RWPE2 (cell line): ENCODE results near the gene OR2S2.

Experiments used
- ATAC-seq: fragments of 200-7000 bp; cut with Tn5 transposase; 3 replicates; pipeline ENCODE4 v1.9.1; 2021; ENCODE audit warnings: low read depth
- DNase-seq: peaks from one replicate; pipeline ENCODE4 v3.0.0-alpha.2; 2020; ENCODE audit warnings: low spot score
- H3K27ac ChIP-seq: fragments of 450-650 bp; 2 replicates; pipeline ENCODE4 v1.5.1; 2017; ENCODE audit warnings: mild to moderate bottlenecking; ENCODE audit not compliant: poor library complexity, severe bottlenecking
- H3K27me3 ChIP-seq: fragments of 250-450 bp; sonication (Bioruptor Pico); 2 replicates; pipeline ENCODE4 v1.5.1; 2021; ENCODE audit warnings: mild to moderate bottlenecking, moderate library complexity; ENCODE audit not compliant: insufficient read depth, poor library complexity, severe bottlenecking
- H3K36me3 ChIP-seq: fragments of 250-450 bp; sonication (Bioruptor Pico); 2 replicates; pipeline ENCODE4 v1.5.1; 2020; ENCODE audit warnings: low read depth, mild to moderate bottlenecking, moderate library complexity
- H3K4me1 ChIP-seq: fragments of 250-450 bp; sonication (Bioruptor Pico); 2 replicates; pipeline ENCODE4 v1.5.1; 2021; ENCODE audit warnings: mild to moderate bottlenecking, moderate library complexity; ENCODE audit not compliant: insufficient read depth, poor library complexity, severe bottlenecking
- H3K4me3 ChIP-seq: fragments of 250-450 bp; sonication (Bioruptor Pico); 2 replicates; pipeline ENCODE4 v1.5.1; 2021; ENCODE audit warnings: mild to moderate bottlenecking, moderate library complexity; ENCODE audit not compliant: severe bottlenecking
- H3K9me3 ChIP-seq: fragments of 250-450 bp; sonication (Bioruptor Pico); 2 replicates; pipeline ENCODE4 v1.5.1; 2021; ENCODE audit warnings: mild to moderate bottlenecking, moderate library complexity; ENCODE audit not compliant: severe bottlenecking
- TF ChIP-seq, protein P1 (sequence below): fragments of 450-650 bp; IDR thresholded peaks from one replicate; pipeline ENCODE4 v1.5.1; 2017; ENCODE audit warnings: mild to moderate bottlenecking, moderate library complexity; ENCODE audit not compliant: poor library complexity, severe bottlenecking

OR2S2 gene

GRCh38 chr9:35954942-35955546 is 2.9 kb downstream of the OR2S2 start:
- ATAC-seq (peak; percentile 78), DNase-seq (no peak)
- H3K36me3 ChIP-seq, result no peaks in the 10 kb centered on the region
- no peaks in the 10 kb centered on the region for H3K27me3 ChIP-seq
- TF ChIP-seq, protein P1, sequence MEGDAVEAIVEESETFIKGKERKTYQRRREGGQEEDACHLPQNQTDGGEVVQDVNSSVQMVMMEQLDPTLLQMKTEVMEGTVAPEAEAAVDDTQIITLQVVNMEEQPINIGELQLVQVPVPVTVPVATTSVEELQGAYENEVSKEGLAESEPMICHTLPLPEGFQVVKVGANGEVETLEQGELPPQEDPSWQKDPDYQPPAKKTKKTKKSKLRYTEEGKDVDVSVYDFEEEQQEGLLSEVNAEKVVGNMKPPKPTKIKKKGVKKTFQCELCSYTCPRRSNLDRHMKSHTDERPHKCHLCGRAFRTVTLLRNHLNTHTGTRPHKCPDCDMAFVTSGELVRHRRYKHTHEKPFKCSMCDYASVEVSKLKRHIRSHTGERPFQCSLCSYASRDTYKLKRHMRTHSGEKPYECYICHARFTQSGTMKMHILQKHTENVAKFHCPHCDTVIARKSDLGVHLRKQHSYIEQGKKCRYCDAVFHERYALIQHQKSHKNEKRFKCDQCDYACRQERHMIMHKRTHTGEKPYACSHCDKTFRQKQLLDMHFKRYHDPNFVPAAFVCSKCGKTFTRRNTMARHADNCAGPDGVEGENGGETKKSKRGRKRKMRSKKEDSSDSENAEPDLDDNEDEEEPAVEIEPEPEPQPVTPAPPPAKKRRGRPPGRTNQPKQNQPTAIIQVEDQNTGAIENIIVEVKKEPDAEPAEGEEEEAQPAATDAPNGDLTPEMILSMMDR, result peak; percentile 96
- no peak overlapping the region for H3K27ac ChIP-seq
- H3K4me1 ChIP-seq, result peaks cover 6% of the 10 kb centered on the region
- H3K9me3 ChIP-seq, result no peaks in the 10 kb centered on the region
- H3K4me3 ChIP-seq, result no peak overlapping the region

DNA sequence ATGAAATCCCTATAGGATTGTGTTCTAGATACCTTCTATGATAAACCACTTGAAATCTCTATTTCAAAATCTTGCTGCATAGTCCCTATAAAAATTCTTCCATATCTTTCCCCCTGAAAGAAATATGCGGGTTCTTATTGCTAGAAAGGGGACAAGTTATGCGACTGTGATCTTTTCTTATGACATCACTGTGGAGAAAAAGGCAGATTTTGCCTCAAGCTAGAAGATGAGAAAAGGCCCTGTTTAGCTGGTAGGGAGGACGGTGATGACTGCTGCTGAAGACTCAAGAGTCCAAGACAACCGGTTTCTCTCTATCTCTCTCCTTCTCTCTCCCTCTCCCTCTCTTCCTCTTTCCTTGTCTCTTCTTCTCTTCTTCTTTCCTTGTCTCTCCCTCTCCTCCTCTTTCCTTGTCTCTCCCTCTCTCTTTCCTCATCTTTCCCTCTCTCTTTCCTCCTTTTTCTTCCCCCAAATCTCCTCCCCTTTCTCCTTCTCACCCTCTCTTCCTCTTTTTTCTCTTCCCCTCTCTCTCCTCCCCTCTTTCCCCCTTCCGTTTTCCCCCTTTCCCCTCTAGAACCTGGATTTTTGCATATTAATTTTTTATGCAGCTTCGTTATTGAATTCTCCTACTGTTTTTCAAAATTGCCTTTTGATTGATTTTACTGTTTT is 5.3 kb downstream of the OR2S2 start:
- TF ChIP-seq, protein P1, result no peak
- H3K27me3 ChIP-seq, result no peaks in the 10 kb centered on the region
- H3K4me3 ChIP-seq, result no peak overlapping the region
- H3K4me1 ChIP-seq, result peaks cover 6% of the 10 kb centered on the region
- H3K27ac ChIP-seq, result peak overlapping the region; percentile 36
- no peaks in the 10 kb centered on the region for H3K9me3 ChIP-seq
- DNase-seq (no peak), ATAC-seq (no peak)
- no peaks in the 10 kb centered on the region for H3K36me3 ChIP-seq

DNA sequence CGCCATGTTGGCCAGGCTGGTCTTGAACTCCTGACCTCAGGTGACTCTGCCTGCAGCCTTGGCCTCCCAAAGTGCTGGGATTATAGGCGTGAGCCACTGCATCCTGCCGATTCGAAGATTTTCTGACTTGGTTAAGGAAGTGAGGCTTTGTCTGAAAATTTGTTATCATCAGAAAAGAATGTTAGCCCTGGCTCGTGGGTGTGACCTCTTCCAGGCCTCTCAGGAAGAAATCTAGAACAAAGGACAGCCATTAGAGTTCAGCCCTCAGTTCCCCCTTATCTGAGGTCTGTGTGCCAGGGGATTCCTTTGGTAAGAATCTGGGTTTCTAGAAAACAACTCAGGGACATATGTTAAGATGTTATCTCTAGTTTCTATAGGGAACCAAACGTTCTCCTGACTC is 6.2 kb downstream of the OR2S2 start:
- Histone ChIP-seq H3K36me3 (no peaks in the 10 kb centered on the region), H3K4me1 (peaks cover 6% of the 10 kb centered on the region), H3K27ac (peak overlapping the region; percentile 36), H3K27me3 (no peaks in the 10 kb centered on the region), H3K9me3 (no peaks in the 10 kb centered on the region), H3K4me3 (no peak overlapping the region)
- peak; percentile 72; the same call in 2 of the 3 replicates for ATAC-seq
- DNase-seq, result no peak
- TF ChIP-seq, protein P1, result no peak

DNA sequence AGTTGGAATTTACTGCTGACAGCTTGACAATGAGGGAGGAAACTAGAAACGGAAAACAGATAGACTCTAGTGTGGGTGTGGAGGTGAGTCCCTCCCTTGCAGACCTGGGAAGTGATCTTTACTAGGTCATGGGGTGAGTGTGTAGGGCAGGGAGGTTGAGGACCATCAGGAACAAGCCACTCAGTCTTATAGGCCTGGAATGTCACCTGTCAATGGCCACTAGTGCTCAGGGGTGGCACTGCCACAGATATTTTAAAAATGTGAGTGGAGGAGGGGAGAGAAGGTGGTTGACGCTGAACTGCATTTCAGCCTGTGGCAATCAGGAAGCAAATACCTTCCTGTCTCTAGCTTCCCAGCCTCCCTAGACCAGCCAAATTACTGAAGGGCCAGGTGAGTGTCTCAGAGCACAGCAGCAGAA is 9.0 kb downstream of the OR2S2 start:
- no peak for ATAC-seq
- Histone ChIP-seq H3K4me1 (peaks cover 8% of the 10 kb centered on the region), H3K27ac (no peak overlapping the region), H3K4me3 (no peak overlapping the region), H3K27me3 (no peaks in the 10 kb centered on the region), H3K9me3 (no peaks in the 10 kb centered on the region), H3K36me3 (no peaks in the 10 kb centered on the region)
- DNase-seq, result no peak
- TF ChIP-seq, protein P1, result no peak

DNA sequence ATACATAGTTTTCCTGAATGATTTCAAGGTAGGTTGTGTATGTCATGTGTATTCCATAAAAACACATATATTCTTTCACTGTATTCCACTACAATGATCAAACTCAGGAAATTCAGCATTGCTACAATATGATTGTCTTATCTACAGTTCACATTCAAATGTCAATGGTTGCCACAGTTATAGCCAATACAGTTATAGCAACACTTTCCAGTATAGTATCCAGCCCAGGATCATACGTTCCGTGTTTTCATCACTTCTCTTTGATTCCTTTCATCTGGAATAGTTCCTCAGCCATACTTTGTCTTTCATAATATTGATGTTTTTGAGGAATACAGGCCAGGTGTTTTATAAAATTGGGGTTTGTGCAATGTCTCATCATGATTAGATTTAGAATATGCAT is 9.5 kb downstream of the OR2S2 start:
- no peak for DNase-seq
- TF ChIP-seq, protein P1, result no peak
- Histone ChIP-seq H3K9me3 (no peaks in the 10 kb centered on the region), H3K4me3 (no peak overlapping the region), H3K36me3 (no peaks in the 10 kb centered on the region), H3K27me3 (no peaks in the 10 kb centered on the region), H3K27ac (no peak overlapping the region), H3K4me1 (peaks cover 8% of the 10 kb centered on the region)
- no peak for ATAC-seq
